ENCODE measurements around the gene PIK3R3. TPM values are rescaled to one million over a fixed set of nuclear protein-coding genes. Genes with fewer than 3 reads are reported as not detected.

PIK3R3 gene
- total and polyA plus RNA-seq, 9 donors, result 8.1 to 18.3 (median 13.3) TPM

GRCh38 chr1:46072975-46073374, 59.5 kb downstream of the PIK3R3 start:
- no peak overlapping the region for H3K4me3 ChIP-seq (ENCODE audit: low read length)
- H3K9me3 ChIP-seq (replicated peaks; ENCODE audit: control insufficient read depth, low read depth, low read length), result no peaks in the 10 kb centered on the region
- no CpG with 5 or more reads among the region's 1 CpG for WGBS (ENCODE audit: insufficient coverage)
- H3K36me3 ChIP-seq (ENCODE audit: control insufficient read depth, insufficient read depth, low read length), result peaks cover 14% of the 10 kb centered on the region
- H3K27ac ChIP-seq (ENCODE audit: low read length), result no peak overlapping the region
- no peaks in the 10 kb centered on the region for H3K4me1 ChIP-seq (ENCODE audit: control insufficient read depth, insufficient read depth, low read length)
- H3K27me3 ChIP-seq (ENCODE audit: control insufficient read depth, insufficient read depth, low read length), result no peaks in the 10 kb centered on the region
- no peak for DNase-seq

GRCh38 chr1:46070164-46070814, 62.1 kb downstream of the PIK3R3 start:
- no peaks in the 10 kb centered on the region for H3K27me3 ChIP-seq (ENCODE audit: control insufficient read depth, insufficient read depth, low read length)
- 87% methylated on average over 4 of the region's 6 CpGs for WGBS (ENCODE audit: insufficient coverage)
- no peaks in the 10 kb centered on the region for H3K9me3 ChIP-seq (replicated peaks; ENCODE audit: control insufficient read depth, low read depth, low read length)
- H3K27ac ChIP-seq (ENCODE audit: low read length), result no peak overlapping the region
- peak; percentile 62 for DNase-seq
- no peak overlapping the region for H3K4me3 ChIP-seq (ENCODE audit: low read length)
- peaks cover 10% of the 10 kb centered on the region for H3K36me3 ChIP-seq (ENCODE audit: control insufficient read depth, insufficient read depth, low read length)
- H3K4me1 ChIP-seq (ENCODE audit: control insufficient read depth, insufficient read depth, low read length), result no peaks in the 10 kb centered on the region

GRCh38 chr1:46068525-46068924, 63.9 kb downstream of the PIK3R3 start:
- no peak for DNase-seq
- Histone ChIP-seq H3K27me3 (ENCODE audit: control insufficient read depth, insufficient read depth, low read length) (no peaks in the 10 kb centered on the region), H3K36me3 (ENCODE audit: control insufficient read depth, insufficient read depth, low read length) (peaks cover 10% of the 10 kb centered on the region), H3K4me1 (ENCODE audit: control insufficient read depth, insufficient read depth, low read length) (no peaks in the 10 kb centered on the region), H3K9me3 (replicated peaks; ENCODE audit: control insufficient read depth, low read depth, low read length) (no peaks in the 10 kb centered on the region), H3K4me3 (ENCODE audit: low read length) (no peak overlapping the region), H3K27ac (ENCODE audit: low read length) (no peak overlapping the region)
- WGBS (ENCODE audit: insufficient coverage), result 81% methylated on average over 3 of the region's 3 CpGs

GRCh38 chr1:46067652-46068051, 64.8 kb downstream of the PIK3R3 start:
- no peak overlapping the region for H3K4me3 ChIP-seq (ENCODE audit: low read length)
- H3K9me3 ChIP-seq (replicated peaks; ENCODE audit: control insufficient read depth, low read depth, low read length), result no peaks in the 10 kb centered on the region
- H3K4me1 ChIP-seq (ENCODE audit: control insufficient read depth, insufficient read depth, low read length), result no peaks in the 10 kb centered on the region
- H3K27ac ChIP-seq (ENCODE audit: low read length), result no peak overlapping the region
- H3K27me3 ChIP-seq (ENCODE audit: control insufficient read depth, insufficient read depth, low read length), result no peaks in the 10 kb centered on the region
- H3K36me3 ChIP-seq (ENCODE audit: control insufficient read depth, insufficient read depth, low read length), result peaks cover 10% of the 10 kb centered on the region
- no peak for DNase-seq
- no CpG with 5 or more reads among the region's 1 CpG for WGBS (ENCODE audit: insufficient coverage)

- Histone ChIP-seq H3K36me3 (ENCODE audit: control insufficient read depth, insufficient read depth, low read length) (peaks cover 17% of the 10 kb centered on the region), H3K9me3 (replicated peaks; ENCODE audit: control insufficient read depth, low read depth, low read length) (no peaks in the 10 kb centered on the region), H3K4me3 (ENCODE audit: low read length) (no peak overlapping the region), H3K27ac (ENCODE audit: low read length) (no peak overlapping the region), H3K4me1 (ENCODE audit: control insufficient read depth, insufficient read depth, low read length) (no peaks in the 10 kb centered on the region), H3K27me3 (ENCODE audit: control insufficient read depth, insufficient read depth, low read length) (no peaks in the 10 kb centered on the region)
- no peak for DNase-seq
These were observed 67.0 kb downstream of the PIK3R3 start for GRCh38 chr1:46065405-46065804.

GRCh38 chr1:46064708-46065107, 67.7 kb downstream of the PIK3R3 start:
- Histone ChIP-seq H3K27me3 (ENCODE audit: control insufficient read depth, insufficient read depth, low read length) (no peaks in the 10 kb centered on the region), H3K36me3 (ENCODE audit: control insufficient read depth, insufficient read depth, low read length) (peaks cover 14% of the 10 kb centered on the region), H3K4me3 (ENCODE audit: low read length) (no peak overlapping the region), H3K4me1 (ENCODE audit: control insufficient read depth, insufficient read depth, low read length) (no peaks in the 10 kb centered on the region), H3K27ac (ENCODE audit: low read length) (no peak overlapping the region), H3K9me3 (replicated peaks; ENCODE audit: control insufficient read depth, low read depth, low read length) (no peaks in the 10 kb centered on the region)
- DNase-seq, result no peak
- WGBS (ENCODE audit: insufficient coverage), result no CpG with 5 or more reads among the region's 1 CpG

GRCh38 chr1:46062651-46063319, 69.6 kb downstream of the PIK3R3 start:
- no CpG with 5 or more reads among the region's 4 CpGs for WGBS (ENCODE audit: insufficient coverage)
- H3K27me3 ChIP-seq (ENCODE audit: control insufficient read depth, insufficient read depth, low read length), result no peaks in the 10 kb centered on the region
- no peak overlapping the region for H3K27ac ChIP-seq (ENCODE audit: low read length)
- no peak overlapping the region for H3K4me3 ChIP-seq (ENCODE audit: low read length)
- no peaks in the 10 kb centered on the region for H3K9me3 ChIP-seq (replicated peaks; ENCODE audit: control insufficient read depth, low read depth, low read length)
- no peak for DNase-seq
- H3K4me1 ChIP-seq (ENCODE audit: control insufficient read depth, insufficient read depth, low read length), result no peaks in the 10 kb centered on the region
- peaks cover 20% of the 10 kb centered on the region for H3K36me3 ChIP-seq (ENCODE audit: control insufficient read depth, insufficient read depth, low read length)

GRCh38 chr1:46061146-46061545, 71.3 kb downstream of the PIK3R3 start:
- Histone ChIP-seq H3K27ac (ENCODE audit: low read length) (no peak overlapping the region), H3K9me3 (replicated peaks; ENCODE audit: control insufficient read depth, low read depth, low read length) (no peaks in the 10 kb centered on the region), H3K4me3 (ENCODE audit: low read length) (no peak overlapping the region), H3K4me1 (ENCODE audit: control insufficient read depth, insufficient read depth, low read length) (no peaks in the 10 kb centered on the region), H3K27me3 (ENCODE audit: control insufficient read depth, insufficient read depth, low read length) (no peaks in the 10 kb centered on the region), H3K36me3 (ENCODE audit: control insufficient read depth, insufficient read depth, low read length) (peaks cover 34% of the 10 kb centered on the region)
- 96% methylated on average over 2 of the region's 3 CpGs for WGBS (ENCODE audit: insufficient coverage)
- no peak for DNase-seq

- peaks cover 39% of the 10 kb centered on the region for H3K36me3 ChIP-seq (ENCODE audit: control insufficient read depth, insufficient read depth, low read length)
- DNase-seq, result no peak
- H3K27me3 ChIP-seq (ENCODE audit: control insufficient read depth, insufficient read depth, low read length), result no peaks in the 10 kb centered on the region
- no peaks in the 10 kb centered on the region for H3K4me1 ChIP-seq (ENCODE audit: control insufficient read depth, insufficient read depth, low read length)
- H3K27ac ChIP-seq (ENCODE audit: low read length), result no peak overlapping the region
- no peak overlapping the region for H3K4me3 ChIP-seq (ENCODE audit: low read length)
- WGBS (ENCODE audit: insufficient coverage), result 100% methylated on average over 1 of the region's 5 CpGs
- no peaks in the 10 kb centered on the region for H3K9me3 ChIP-seq (replicated peaks; ENCODE audit: control insufficient read depth, low read depth, low read length)
These were observed 73.5 kb downstream of the PIK3R3 start for GRCh38 chr1:46058936-46059335.

- no peak for DNase-seq
- Histone ChIP-seq H3K36me3 (ENCODE audit: control insufficient read depth, insufficient read depth, low read length) (peaks cover 46% of the 10 kb centered on the region), H3K4me1 (ENCODE audit: control insufficient read depth, insufficient read depth, low read length) (no peaks in the 10 kb centered on the region), H3K9me3 (replicated peaks; ENCODE audit: control insufficient read depth, low read depth, low read length) (no peaks in the 10 kb centered on the region), H3K27me3 (ENCODE audit: control insufficient read depth, insufficient read depth, low read length) (no peaks in the 10 kb centered on the region), H3K27ac (ENCODE audit: low read length) (no peak overlapping the region), H3K4me3 (ENCODE audit: low read length) (no peak overlapping the region)
- WGBS (ENCODE audit: insufficient coverage), result 100% methylated on average over 1 of the region's 3 CpGs
These were observed 74.6 kb downstream of the PIK3R3 start for GRCh38 chr1:46057781-46058180.
